KG1 (cell line): ENCODE data around the gene MAN1A2.
A peak's percentile ranks its signal among the peaks of the same experiment; 100 is the strongest.
"Not testable (repeated sequence)": the region's sequence is repeated elsewhere in the genome, so short reads cannot be mapped to it uniquely, and the experiment has no call there.

Experiments
- DNase-seq: peaks from one replicate; lab custom pipeline; 2025; lab: John Stamatoyannopoulos, UW

Gene MAN1A2

GRCh38 chr1:117367046-117368025 is at the start of gene MAN1A2:
MAN1A2 (plus strand) TSS chr1:117367449; CDS start chr1:117368184, 735 bp downstream.
- peak; percentile 60 for DNase-seq

GRCh38 chr1:117318011-117318410 is 49.2 kb upstream of the MAN1A2 start:
- DNase-seq = no peak

GRCh38 chr1:117318426-117318825 is 48.8 kb upstream of the MAN1A2 start:
- no peak for DNase-seq

- no peak for DNase-seq
Measured at GRCh38 chr1:117320515-117320914, 46.7 kb upstream of the MAN1A2 start.

- DNase-seq = no peak
Measured at GRCh38 chr1:117321680-117322609, 45.3 kb upstream of the MAN1A2 start.

- no peak for DNase-seq
Measured at GRCh38 chr1:117324357-117324756, 42.9 kb upstream of the MAN1A2 start.

- not testable (repeated sequence) for DNase-seq
Measured at GRCh38 chr1:117326035-117326434, 41.2 kb upstream of the MAN1A2 start.

GRCh38 chr1:117327011-117327410 is 40.2 kb upstream of the MAN1A2 start:
- DNase-seq = no peak

GRCh38 chr1:117335376-117336086 is 31.7 kb upstream of the MAN1A2 start:
- DNase-seq = no peak

GRCh38 chr1:117336088-117336817 is 31.0 kb upstream of the MAN1A2 start:
- DNase-seq = no peak

GRCh38 chr1:117339866-117340700 is 27.2 kb upstream of the MAN1A2 start:
- DNase-seq = no peak

- no peak for DNase-seq
Measured at GRCh38 chr1:117341123-117341522, 26.1 kb upstream of the MAN1A2 start.

GRCh38 chr1:117342397-117342796 is 24.9 kb upstream of the MAN1A2 start:
- DNase-seq = no peak

- DNase-seq = no peak
Measured at GRCh38 chr1:117346206-117346928, 20.9 kb upstream of the MAN1A2 start.

GRCh38 chr1:117347907-117348306 is 19.3 kb upstream of the MAN1A2 start:
- DNase-seq = no peak

GRCh38 chr1:117352695-117353094 is 14.6 kb upstream of the MAN1A2 start:
- DNase-seq = not testable (repeated sequence)

- not testable (repeated sequence) for DNase-seq
Measured at GRCh38 chr1:117357833-117358603, 9.2 kb upstream of the MAN1A2 start.

- not testable (repeated sequence) for DNase-seq
Measured at GRCh38 chr1:117358604-117358887, 8.7 kb upstream of the MAN1A2 start.
